OCI-LY1 (cell line): Measurements from ENCODE around the gene NRK.

ENCODE experiments used
- H2AFZ ChIP-seq: fragments of 200-600 bp; sonication (generic), shearing (Covaris generic); 2 replicates; pipeline ENCODE4 v1.6.0; 2014; ENCODE audit warnings: antibody characterized with exemption, mild to moderate bottlenecking, low read length
- H3F3A ChIP-seq: fragments of 200-600 bp; sonication (generic), shearing (Covaris generic); 2 replicates; pipeline ENCODE4 v1.6.0; 2014; ENCODE audit warnings: mild to moderate bottlenecking, antibody characterized with exemption, low read length, moderate library complexity; ENCODE audit not compliant: insufficient read depth
- H3K27ac ChIP-seq: fragments of 200-600 bp; sonication (generic); 2 replicates; pipeline ENCODE4 v1.5.1; 2014; ENCODE audit warnings: low read length, mixed run types, mild to moderate bottlenecking, low read depth; ENCODE audit not compliant: poor library complexity, severe bottlenecking
- H3K27me3 ChIP-seq: fragments of 200-600 bp; sonication (generic); 2 replicates; pipeline ENCODE4 v1.6.0; 2014; ENCODE audit warnings: antibody characterized with exemption, mild to moderate bottlenecking, low read length, moderate library complexity; ENCODE audit not compliant: insufficient read depth
- H3K36me3 ChIP-seq: fragments of 200-600 bp; sonication (generic); 2 replicates; pipeline ENCODE4 v1.6.1; 2014; ENCODE audit warnings: mild to moderate bottlenecking, antibody characterized with exemption, low read length, moderate library complexity, mixed read lengths; ENCODE audit not compliant: insufficient read depth
- H3K4me1 ChIP-seq: fragments of 200-600 bp; sonication (generic); 2 replicates; pipeline ENCODE4 v1.5.1; 2014; ENCODE audit warnings: mild to moderate bottlenecking, low read length, moderate library complexity; ENCODE audit not compliant: insufficient read depth, severe bottlenecking
- H3K4me2 ChIP-seq: fragments of 200-600 bp; sonication (generic), shearing (Covaris generic); 2 replicates; pipeline ENCODE4 v1.6.1; 2014; ENCODE audit warnings: low read length
- H3K4me3 ChIP-seq: fragments of 200-600 bp; sonication (generic); 2 replicates; pipeline ENCODE4 v1.5.1; 2014; ENCODE audit warnings: low read length, low read depth, mild to moderate bottlenecking, mixed read lengths; ENCODE audit not compliant: poor library complexity, severe bottlenecking
- H3K79me2 ChIP-seq: fragments of 200-600 bp; shearing (Covaris generic); 2 replicates; pipeline ENCODE4 v1.6.1; 2016; ENCODE audit warnings: mixed run types, low read length, mixed read lengths; ENCODE audit not compliant: insufficient read depth
- H3K9ac ChIP-seq: fragments of 200-600 bp; sonication (generic), shearing (Covaris generic); 2 replicates; pipeline ENCODE4 v1.6.1; 2014; ENCODE audit warnings: mild to moderate bottlenecking, low read length, mixed read lengths
- H3K9me2 ChIP-seq: fragments of 200-600 bp; sonication (generic), shearing (Covaris generic); 2 replicates; pipeline ENCODE4 v1.6.1; 2014; ENCODE audit warnings: low read depth, mild to moderate bottlenecking, low read length, mixed read lengths
- H3K9me3 ChIP-seq: fragments of 200-600 bp; shearing (Covaris generic); 2 replicates; pipeline ENCODE4 v1.6.1; 2014; ENCODE audit warnings: low read length, mixed read lengths
- H4K20me1 ChIP-seq: fragments of 200-600 bp; sonication (generic), shearing (Covaris generic); 2 replicates; pipeline ENCODE4 v1.6.0; 2016; ENCODE audit warnings: mild to moderate bottlenecking, low read length; ENCODE audit not compliant: insufficient read depth
- EZH2 ChIP-seq: fragments of 200-600 bp; sonication (generic), shearing (Covaris generic); IDR thresholded peaks from 2 replicates; pipeline ENCODE4 v1.8.0; 2017; ENCODE audit warnings: borderline replicate concordance, mixed run types, mild to moderate bottlenecking, antibody characterized with exemption, low read length, moderate library complexity, mixed read lengths
- TF ChIP-seq, protein P1 (sequence below): fragments of 200-600 bp; sonication (generic), shearing (Covaris generic); IDR thresholded peaks from 2 replicates; pipeline ENCODE4 v1.5.1; 2017; ENCODE audit warnings: mild to moderate bottlenecking, antibody characterized with exemption, low read length, moderate library complexity, mixed read lengths

The NRK gene

DNA sequence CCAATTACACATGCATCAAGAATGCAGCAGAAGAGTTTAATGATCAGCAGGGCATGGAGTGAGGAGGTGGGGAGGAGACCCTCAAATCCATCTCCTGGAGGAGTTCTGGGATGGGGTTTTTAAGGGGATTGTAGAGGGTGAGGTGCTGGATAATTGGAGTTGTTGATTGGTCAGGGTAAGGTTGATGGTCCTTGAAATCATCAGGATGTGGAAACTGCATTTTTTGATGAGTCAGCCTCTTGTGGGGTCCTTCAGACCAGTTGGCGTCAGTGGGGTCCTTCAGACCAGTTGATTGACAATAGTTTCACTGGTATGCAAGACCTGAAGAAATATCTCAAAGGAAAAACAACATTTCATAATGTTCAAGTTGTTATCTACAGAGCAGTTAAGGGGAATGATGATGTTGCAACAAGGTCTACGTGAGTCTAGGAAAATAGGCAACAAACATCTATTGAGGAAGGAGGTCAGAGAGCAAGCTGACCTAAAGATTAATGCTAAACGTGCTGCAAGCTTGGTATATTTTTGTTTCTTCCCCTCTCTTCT is 88.3 kb downstream of the NRK start:
- no peaks in the 10 kb centered on the region for H3K9me2 ChIP-seq
- no peak for TF ChIP-seq EZH2
- TF ChIP-seq, protein P1, sequence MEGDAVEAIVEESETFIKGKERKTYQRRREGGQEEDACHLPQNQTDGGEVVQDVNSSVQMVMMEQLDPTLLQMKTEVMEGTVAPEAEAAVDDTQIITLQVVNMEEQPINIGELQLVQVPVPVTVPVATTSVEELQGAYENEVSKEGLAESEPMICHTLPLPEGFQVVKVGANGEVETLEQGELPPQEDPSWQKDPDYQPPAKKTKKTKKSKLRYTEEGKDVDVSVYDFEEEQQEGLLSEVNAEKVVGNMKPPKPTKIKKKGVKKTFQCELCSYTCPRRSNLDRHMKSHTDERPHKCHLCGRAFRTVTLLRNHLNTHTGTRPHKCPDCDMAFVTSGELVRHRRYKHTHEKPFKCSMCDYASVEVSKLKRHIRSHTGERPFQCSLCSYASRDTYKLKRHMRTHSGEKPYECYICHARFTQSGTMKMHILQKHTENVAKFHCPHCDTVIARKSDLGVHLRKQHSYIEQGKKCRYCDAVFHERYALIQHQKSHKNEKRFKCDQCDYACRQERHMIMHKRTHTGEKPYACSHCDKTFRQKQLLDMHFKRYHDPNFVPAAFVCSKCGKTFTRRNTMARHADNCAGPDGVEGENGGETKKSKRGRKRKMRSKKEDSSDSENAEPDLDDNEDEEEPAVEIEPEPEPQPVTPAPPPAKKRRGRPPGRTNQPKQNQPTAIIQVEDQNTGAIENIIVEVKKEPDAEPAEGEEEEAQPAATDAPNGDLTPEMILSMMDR = no peak
- H4K20me1 ChIP-seq = no peaks in the 10 kb centered on the region

DNA sequence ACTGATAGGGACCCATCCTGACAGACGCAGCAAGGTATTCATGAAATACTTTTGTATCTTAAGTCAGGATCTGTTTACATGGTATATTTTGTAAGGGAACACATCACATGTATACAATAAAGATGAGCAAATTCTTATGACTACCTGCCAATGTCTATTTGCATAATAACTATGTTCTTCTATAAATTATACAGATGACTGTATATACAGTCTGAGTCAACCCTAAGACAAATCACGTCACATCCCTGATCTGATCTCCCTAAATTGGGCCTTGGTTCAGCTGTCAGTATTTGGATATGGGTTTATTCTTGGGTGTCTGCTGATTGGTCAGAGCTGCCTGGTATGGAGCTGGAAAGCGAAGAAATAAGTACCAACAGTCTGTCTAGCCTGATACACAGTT is 122.9 kb downstream of the NRK start:
- no peak for TF ChIP-seq EZH2
- TF ChIP-seq, protein P1 = no peak
- Histone ChIP-seq H3K27me3 (no peaks in the 10 kb centered on the region), H3K9me3 (no peaks in the 10 kb centered on the region), H3K4me3 (no peak overlapping the region), H3K79me2 (no peaks in the 10 kb centered on the region), H3F3A (no peaks in the 10 kb centered on the region), H3K9ac (no peak overlapping the region), H3K9me2 (no peaks in the 10 kb centered on the region), H3K4me2 (no peak overlapping the region), H2AFZ (no peak overlapping the region), H3K4me1 (no peaks in the 10 kb centered on the region), H3K27ac (no peak overlapping the region), H3K36me3 (no peaks in the 10 kb centered on the region), H4K20me1 (no peaks in the 10 kb centered on the region)

More for the DNA sequence above, 88.3 kb downstream of the NRK start:
- H3K4me1 ChIP-seq = no peaks in the 10 kb centered on the region
- no peaks in the 10 kb centered on the region for H3K9me3 ChIP-seq
- H3K79me2 ChIP-seq = no peaks in the 10 kb centered on the region
- H3K27ac ChIP-seq = no peak overlapping the region
- H3K4me2 ChIP-seq = no peak overlapping the region
- H3K27me3 ChIP-seq = no peaks in the 10 kb centered on the region
- H2AFZ ChIP-seq = no peak overlapping the region
- no peaks in the 10 kb centered on the region for H3K36me3 ChIP-seq
- no peak overlapping the region for H3K4me3 ChIP-seq
- H3K9ac ChIP-seq = no peak overlapping the region
- no peaks in the 10 kb centered on the region for H3F3A ChIP-seq

DNA sequence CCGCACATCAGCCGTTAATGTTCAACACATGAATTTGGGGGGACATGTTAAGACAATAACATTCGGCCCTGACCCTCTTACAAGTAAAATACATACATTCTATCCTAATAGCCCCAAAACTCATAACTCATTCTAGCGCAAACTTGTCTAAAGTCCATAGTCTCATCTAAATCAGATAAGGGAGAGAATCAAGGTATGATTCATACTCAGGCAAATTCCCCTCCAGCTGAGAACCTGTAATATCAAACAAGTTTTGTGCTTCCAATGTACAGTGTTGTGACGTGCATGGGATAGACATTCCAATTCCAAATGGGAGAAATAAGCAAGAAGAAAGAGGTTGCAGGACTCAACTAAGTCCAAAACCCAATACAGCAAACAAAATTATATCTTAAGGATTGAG is 147.1 kb downstream of the NRK start:
- no peaks in the 10 kb centered on the region for H3K9me2 ChIP-seq
- H3K79me2 ChIP-seq = no peaks in the 10 kb centered on the region

More for the DNA sequence above, 147.1 kb downstream of the NRK start:
- TF ChIP-seq EZH2 = no peak
- TF ChIP-seq, protein P1 = no peak
- no peaks in the 10 kb centered on the region for H3K27me3 ChIP-seq
- H3K36me3 ChIP-seq = no peaks in the 10 kb centered on the region
- no peak overlapping the region for H2AFZ ChIP-seq
- H3K4me2 ChIP-seq = no peak overlapping the region
- no peaks in the 10 kb centered on the region for H3K9me3 ChIP-seq
- no peak overlapping the region for H3K9ac ChIP-seq
- no peaks in the 10 kb centered on the region for H4K20me1 ChIP-seq
- H3K4me1 ChIP-seq = no peaks in the 10 kb centered on the region
- H3K27ac ChIP-seq = no peak overlapping the region
- no peaks in the 10 kb centered on the region for H3F3A ChIP-seq
- no peak overlapping the region for H3K4me3 ChIP-seq
